HG02642 (cell line): Measurements from ENCODE around the gene GOLGA8B.
"Not testable (repeated sequence)": the region's sequence is repeated elsewhere in the genome, so short reads cannot be mapped to it uniquely, and the experiment has no call there.

ENCODE experiments used
- ATAC-seq: cut with Tn5 transposase; IDR thresholded peaks from one replicate; pipeline ENCODE4 v1.9.1; 2021; ENCODE audit warnings: mild to moderate bottlenecking; ENCODE audit not compliant: unreplicated experiment, poor library complexity

GOLGA8B gene, protein sequence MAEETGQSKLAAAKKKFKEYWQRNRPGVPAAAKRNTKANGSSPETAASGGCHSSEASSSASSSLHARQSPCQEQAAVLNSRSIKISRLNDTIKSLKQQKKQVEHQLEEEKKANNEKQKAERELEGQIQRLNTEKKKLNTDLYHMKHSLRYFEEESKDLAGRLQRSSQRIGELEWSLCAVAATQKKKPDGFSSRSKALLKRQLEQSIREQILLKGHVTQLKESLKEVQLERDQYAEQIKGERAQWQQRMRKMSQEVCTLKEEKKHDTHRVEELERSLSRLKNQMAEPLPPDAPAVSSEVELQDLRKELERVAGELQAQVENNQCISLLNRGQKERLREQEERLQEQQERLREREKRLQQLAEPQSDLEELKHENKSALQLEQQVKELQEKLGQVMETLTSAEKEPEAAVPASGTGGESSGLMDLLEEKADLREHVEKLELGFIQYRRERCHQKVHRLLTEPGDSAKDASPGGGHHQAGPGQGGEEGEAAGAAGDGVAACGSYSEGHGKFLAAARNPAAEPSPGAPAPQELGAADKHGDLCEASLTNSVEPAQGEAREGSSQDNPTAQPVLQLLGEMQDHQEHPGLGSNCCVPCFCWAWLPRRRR

GRCh38 chr15:34583399-34584329 is at the start of gene GOLGA8B:
GOLGA8B (minus strand) TSS chr15:34583651; CDS start chr15:34535912, 47,739 bp downstream.
- ATAC-seq: peak; percentile 75

- ATAC-seq: not testable (repeated sequence)
Observed at GRCh38 chr15:34633165-34633564, 49.7 kb upstream of the GOLGA8B start.

DNA sequence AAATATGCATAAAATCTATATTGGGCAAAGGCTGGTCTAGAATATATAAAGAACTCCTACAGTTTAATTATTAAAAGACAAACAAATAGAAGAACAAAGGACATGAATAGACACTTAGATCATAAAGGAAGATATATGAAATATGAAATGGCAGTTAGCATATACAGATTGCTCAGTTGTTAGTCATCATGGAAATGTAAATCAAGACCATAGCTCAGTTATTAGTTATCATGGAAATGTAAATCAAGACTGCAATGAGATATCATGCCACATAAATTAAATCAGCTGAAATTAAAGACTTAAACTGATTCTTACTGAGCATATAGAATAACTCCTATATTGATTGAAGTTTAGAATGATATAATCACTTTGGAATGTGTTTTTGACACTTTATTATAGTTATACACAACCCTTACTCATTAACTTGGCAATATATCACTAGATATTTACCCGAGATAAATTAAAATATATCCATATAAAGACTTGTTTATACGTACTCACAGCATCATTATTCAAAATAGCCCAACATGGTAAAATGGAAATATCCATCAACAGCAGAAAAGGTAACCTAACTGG is 45.2 kb upstream of the GOLGA8B start:
- no peak for ATAC-seq

DNA sequence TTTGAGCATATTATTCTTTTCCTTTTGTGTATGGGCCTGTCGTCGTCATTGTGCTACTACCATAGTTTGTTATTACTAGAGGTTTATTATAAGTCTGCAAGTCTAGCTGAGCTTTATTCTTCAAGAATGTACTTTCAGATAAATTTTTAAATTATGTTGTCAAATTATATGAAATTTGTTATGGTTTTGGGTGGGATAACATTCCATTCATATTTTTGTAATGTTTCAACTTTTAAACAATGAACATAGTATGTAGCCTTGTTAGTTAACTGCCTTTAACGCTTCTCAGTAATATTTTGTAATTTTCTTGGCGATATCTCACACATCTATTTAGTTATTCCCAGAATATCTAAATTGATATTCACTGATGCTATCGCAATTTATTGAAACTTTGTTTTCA is 41.6 kb upstream of the GOLGA8B start:
- no peak for ATAC-seq

DNA sequence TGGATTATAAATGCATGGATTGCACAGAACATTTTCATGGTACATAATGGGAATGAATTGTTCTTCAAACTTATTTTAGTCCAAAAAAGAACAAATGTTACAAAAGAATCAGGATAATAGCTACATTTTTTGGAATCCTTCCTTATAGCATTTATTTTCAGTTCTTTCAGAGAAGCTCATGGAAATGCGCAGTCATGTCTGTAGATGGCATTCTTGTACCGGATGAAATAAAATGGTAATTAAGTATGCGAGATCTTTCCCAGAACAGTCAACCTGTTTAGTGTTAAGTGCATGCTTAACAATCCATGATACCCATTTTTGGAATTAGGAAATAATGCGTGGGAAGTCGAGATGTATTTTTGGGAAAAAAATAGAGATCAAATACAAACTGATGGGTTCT is 38.2 kb upstream of the GOLGA8B start:
- ATAC-seq: no peak

DNA sequence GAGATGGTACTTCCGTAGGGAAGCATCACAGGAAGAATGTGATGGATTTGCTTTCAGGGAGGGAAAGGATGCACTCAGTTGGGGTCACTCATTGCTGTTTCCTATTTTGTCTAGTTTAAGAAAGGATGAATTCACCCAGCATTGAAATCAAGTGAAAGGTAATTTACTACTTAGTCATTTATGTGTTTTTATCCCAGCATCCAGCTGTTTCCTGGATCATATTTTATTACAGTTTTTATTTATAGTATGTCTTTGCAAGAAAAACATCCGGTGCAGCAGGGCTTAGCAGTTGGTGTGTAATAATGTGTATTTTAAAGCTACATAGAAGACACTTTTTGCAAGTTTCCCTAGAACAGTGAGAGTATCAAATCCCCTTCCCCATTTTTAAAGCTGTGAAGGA is 37.4 kb upstream of the GOLGA8B start:
- no peak for ATAC-seq

DNA sequence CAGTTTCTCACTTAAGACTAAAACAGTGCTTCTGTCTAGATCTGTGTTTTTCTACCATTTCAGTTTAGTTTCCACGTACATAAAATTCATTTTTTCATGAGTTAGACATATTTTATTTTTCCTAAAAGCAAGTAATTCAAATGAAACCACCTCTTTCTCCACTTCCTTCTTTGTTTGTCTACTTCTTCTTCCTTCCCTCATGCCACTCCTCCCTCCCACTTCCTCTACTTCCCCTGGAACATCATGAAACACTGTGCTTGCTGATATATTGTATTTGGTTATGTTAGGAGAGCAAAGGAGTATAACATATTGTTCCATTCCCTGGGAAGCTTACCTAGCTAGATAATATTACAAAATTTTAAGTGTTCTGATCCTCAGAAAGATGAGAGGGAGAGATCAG is 36.7 kb upstream of the GOLGA8B start:
- ATAC-seq: no peak

DNA sequence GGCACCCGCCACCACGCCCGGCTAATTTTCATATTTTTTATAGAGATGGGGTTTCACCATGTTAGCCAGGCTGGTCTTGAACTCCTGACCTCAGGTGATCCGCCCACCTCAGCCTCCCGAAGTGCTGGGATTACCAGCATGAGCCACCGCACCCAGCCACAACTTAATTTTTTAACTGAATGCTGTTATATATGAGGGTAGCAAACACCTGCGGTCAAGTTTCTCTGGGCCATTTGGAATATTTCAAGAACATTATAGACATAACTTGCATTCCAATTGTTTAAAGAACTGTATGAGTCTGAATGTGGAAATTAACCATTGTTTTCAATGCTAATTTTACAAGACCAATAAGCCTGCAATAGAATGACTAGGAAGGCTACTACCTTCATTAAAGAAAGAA is 35.7 kb upstream of the GOLGA8B start:
- ATAC-seq: no peak

- ATAC-seq: no peak
Observed at GRCh38 chr15:34618073-34618472, 34.6 kb upstream of the GOLGA8B start.

DNA sequence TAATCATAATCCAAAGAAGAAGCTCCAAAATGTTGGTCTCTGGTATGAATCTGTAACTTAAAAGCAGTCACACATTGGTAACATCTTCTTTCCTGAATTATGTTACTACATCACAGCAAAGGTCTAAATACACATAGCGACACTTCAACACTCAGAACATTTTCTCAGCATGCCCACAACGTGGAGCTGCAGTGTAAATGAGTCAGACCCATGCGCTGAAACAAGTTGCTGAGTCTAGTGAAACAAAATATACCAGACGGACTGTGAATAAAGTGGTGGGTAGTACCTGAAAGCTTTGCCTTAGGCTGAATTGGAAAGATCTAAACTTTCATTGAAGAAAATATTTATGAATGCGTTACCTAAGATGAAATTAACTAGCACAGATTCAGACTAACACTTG is 33.2 kb upstream of the GOLGA8B start:
- no peak for ATAC-seq

GRCh38 chr15:34613997-34614396 is 30.5 kb upstream of the GOLGA8B start:
- ATAC-seq: no peak

DNA sequence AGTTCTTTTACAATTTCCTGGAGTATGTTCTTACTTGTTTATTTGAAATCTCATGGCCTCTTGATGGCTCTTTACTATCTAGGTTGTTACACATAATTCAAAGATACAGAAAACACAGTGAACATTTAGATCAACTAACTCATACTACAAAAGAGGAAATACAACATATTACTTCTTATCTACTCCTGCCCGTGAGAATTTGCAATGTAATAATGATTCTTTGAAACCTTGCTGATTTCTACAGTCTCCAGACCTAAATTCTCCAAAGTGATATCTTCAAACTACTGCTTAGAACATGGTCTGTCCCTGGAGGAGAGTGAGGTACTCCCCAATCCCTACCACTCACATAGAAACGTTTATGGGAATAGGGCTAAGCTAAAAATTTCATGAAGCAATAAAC is 29.9 kb upstream of the GOLGA8B start:
- no peak for ATAC-seq

- no peak for ATAC-seq
Observed at GRCh38 chr15:34610354-34610753, 26.9 kb upstream of the GOLGA8B start.

DNA sequence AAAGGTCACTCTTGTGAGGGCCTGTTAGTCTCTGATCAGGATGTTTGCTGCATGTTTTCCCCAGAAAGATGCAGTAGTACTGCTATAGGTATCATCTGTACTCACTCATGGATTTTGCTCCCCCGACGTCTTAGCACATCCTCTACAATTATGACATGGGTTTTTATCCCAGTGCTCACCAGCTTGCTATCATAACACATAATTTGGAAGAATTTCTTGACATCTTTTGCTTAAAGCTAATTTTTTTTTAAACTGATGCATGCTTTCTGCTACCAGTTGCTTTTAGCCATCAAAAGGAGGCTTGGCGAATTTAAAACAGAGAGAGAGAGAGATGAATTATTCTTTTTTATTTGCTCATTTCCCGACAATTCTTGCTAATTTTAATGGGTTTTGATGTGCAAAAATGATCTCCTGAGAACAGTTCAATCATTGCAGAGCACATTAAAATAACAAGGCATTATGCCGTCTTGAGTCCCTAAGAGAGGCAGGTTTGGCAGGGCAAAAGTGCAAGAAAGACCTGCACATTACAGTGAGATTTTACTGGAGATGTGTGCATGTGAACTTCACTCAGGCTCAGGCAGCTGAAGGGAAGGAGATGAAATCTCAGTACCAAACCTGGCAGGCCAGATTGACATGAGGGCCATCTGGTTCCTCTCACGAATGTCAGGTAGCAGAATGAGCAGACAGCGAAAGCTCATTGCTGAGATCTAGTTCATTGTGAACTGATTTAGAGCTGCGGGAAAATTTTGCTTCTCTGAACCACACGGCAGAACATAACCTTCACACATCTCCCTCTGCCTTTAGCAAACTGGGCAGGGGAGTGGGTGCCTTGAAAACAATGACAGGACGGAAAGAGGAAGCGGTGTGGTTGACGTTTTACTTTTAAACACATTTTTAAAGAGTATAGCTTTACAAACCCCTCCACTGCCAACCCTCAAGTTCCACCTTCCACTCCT is 25.9 kb upstream of the GOLGA8B start:
- ATAC-seq: peak; percentile 65

- ATAC-seq: no peak
Observed at GRCh38 chr15:34608517-34608916, 25.1 kb upstream of the GOLGA8B start.

GRCh38 chr15:34607832-34608231 is 24.4 kb upstream of the GOLGA8B start:
- ATAC-seq: no peak

DNA sequence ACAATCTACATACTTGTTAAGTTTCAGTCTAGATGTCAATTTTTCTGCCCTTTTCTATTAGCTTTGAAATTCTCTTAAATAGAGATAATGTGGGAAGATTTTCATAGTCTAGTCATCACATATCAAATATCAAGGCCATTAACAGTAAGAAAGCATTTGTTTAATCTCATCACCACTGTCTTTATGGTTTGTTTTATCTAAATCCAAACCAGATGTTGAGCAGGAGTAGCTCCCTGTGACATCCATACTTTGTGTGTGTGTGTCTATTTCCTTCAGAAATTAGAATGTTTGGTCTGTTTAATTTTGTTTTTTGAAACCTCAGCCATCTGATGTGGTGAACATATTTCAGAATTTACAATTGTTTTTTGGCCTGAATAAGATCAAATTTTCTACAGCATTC is 23.1 kb upstream of the GOLGA8B start:
- ATAC-seq: no peak

DNA sequence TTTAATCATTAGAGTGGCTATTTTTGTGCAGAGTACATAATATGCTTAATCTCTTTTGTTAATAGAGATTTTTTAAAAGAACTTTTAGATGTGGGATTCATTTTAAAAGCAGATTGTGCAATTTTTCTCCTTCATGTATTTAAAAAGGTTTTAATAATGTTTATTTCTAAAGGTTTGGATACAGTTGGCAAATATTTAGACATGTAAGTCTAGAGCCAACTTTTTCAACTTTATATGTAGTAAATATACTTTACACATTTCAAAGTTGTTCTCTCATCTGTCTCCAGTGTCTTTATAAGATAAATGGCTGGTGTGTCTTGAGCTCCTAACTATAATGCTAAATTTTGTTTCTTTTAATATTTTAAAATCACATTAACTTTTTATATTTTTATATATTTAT is 22.7 kb upstream of the GOLGA8B start:
- no peak for ATAC-seq

GRCh38 chr15:34603095-34603494 is 19.6 kb upstream of the GOLGA8B start:
- no peak for ATAC-seq
